Left hindlimb (tissue), 1 donor: Measurements from ENCODE around the gene KLHL21.

Experiments used
- DNase-seq: peaks from one replicate; pipeline ENCODE4 v3.0.0-alpha.2; 2018

The KLHL21 gene

DNA sequence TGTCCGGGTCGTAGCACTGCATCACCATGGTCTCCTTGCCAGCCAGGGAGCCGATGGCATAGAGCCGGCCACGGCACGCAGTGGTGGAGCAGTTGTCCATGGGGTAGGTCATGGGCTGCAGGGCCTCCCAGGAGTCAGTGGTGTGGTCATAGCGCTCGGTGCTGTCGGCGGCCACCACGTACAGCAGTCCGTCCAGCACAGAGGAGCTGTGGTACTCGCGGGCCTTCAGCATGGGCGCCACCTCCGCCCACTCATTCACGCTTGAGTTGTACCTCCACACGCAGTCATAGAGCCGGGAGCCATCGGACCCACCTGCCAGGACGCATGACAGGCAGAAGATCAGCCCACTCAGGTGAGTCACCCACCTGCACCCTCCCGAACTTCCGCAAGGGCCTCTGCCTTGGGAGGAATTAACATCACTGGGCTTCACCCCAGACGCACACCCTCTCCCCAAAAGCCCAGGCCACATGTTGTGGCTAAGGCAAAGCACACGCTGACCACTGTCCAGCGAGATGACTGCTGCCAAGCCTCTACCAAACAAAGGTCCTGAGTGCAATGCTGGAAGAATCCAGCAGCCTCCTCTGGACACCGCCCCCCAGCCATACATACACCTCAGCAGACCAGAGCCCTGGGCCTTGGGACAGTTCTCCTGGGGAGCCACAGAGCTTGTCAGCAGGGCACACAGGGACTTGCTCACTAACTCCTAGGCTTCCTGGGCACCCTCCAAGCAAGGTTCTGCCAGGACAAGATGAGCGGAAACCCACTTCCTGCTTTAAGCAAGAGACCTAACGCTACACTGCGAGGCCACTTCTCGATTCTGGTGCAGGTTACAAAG lies 3.3 kb downstream of the KLHL21 start:
- DNase-seq = no peak

DNA sequence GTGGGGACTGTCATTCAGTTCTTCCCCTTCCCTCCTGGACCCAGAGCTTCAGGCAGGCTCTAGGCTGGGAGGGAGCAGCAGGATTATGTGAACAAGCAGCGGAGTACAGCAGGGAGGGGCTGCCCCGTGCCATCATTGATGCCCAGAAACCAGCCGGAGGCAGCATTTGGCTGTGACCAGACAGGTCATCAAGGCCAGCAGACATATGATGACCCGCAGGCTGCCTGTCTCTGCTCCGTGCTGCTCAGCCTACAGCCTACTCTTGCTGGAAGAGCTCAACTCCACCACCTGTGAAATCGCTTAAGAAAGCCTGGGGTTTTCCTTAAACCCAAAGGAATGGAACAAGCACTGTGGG lies 4.9 kb downstream of the KLHL21 start:
- no peak for DNase-seq

DNA sequence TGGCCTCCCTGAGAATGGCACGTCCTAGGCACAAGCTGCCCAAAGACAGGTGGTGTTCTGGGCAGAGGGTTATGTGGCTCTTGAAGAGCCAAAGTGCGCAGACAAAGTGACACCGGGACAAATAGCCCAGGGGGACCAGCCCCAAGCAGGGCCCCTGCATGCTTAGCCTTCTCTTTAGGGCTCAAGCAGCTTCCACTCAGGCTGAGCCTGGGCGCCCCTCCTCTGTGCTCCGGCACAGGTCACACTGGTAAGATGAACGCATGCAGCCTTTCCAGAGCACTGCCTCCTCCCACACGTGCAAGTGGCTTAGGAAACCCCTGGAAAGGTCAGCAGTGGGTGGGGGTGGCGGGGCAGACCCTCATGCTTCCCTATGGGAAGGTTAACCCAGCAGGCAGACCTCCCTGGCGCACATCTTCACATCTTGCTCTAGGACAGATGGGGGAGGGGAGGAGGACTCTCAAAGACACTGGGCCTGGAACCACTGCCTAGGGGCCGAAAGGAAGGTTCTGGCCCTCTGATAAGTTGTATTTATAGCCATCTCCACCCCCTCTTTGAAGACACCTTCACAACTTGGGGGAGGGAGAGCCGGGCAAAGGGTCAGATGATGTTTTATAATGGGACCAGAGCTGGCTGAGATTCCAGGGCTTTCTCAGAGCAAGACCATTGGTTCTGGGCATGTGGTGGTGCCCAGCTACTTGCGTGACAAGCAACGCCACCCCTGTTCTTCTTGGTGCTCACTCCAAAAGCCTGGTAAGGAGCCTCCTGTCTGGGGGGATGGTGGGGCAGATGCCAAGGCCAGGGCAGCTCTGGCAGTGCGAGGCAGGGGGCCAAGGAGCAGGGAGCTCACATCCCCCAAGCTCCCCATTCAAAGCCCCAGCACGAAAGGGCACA lies 5.5 kb downstream of the KLHL21 start:
- no peak for DNase-seq

DNA sequence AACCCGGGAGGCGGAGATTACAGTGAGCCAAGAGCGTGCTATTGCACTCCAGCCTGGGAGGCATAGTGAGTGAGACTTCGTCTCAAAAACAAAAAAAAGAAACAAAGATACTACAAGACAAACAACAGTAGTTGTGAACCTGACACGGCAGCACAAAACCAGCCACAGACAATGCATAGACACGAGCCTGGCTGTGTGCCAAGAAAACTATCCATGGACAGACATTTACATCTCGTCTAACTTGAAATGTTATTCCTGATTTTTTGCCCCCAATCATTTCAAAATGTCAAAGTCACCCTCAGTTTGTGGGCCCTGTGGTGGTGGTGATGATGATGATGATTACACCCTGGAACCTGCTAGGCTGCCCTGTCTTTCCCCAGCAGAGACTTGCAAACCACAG lies 6.3 kb downstream of the KLHL21 start:
- DNase-seq = no peak

DNA sequence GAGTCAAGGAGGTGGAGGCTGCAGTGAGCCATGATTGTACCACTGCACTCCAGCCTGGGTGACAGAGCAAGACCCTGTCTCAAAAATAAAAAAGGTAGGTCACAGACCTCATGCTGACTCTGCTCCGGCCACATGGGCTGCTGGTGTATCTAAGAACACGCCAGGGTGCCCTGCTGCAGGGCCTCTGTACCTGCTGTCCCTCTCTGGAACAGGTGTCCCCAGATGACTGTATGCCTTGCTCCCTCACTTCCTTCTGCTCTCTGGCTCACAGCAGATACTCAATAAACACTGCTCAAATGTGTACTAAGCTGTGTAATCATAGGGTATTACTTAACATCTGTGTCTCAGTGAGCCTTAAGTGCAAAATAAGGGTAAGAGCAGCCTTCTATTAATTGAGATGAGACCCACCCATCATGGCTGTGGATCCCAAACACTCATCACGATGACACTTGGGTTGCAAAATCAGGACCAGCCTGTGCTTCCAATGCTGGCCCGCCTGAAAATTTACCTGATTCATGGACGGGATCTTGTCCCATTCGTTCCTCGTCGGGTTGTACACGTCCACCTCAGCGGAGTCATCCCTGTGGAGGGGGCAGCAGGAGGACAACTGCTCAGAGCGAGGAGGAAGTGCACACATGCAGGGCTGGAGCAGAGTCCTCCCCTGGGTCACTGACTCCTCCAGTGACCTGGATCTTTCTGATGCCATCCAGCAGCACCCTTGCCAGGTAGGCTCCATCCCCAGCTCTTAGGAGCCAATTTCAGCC lies 7.5 kb downstream of the KLHL21 start:
- no peak for DNase-seq

DNA sequence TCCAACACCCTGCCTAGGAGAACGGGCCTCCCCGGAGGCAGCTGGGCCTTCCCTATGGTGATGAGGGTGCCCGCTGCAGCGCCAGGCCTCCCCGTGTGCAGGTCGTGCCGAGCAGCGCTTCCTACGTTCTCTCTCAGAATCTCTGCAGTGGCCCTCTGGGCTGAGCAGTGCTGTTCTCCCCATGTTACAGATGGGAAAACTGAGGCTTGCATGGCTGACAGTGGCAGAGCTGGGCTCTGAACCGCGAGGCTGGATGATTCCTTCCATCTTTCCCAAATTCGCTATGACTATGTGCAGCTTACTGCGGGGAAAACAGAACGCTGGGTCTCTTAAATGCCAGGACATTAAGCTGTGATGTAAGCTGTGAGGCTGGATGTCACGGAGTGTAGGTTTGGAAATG lies 8.9 kb downstream of the KLHL21 start:
- DNase-seq = no peak

DNA sequence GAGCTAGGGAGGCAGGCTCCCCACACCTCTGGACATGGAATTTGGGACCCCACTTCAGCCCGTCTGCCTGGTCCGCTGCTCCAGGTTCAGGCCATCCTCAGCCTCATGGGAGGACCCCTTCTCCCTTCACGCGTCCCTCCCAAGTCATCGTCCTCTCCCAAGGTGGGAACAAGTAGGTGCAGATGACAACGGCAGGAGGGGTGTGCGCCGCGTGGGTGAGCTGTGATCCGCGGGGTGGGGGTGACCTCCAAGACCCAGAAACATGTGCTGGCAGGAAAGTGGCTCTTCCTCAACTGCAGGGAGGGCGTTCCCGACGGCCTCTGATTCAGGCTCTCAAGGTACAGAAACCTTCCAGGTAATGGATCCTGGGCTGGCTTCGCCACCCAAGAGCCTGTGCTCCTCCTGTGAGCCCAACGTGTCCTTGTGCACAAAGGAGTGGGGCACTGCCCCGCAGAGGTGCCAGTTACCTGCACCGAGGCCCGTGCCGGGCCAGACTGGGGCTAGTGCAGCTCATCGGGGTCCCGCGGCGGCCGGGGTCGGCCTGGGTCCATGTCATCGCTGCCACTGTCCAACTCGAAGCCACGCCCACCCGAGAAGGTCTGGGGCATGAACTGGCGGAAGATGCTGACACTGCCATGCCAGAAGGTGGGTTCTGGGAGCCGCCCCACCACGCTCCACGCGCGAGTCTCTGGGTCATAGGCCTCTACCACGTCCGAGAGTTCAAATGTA lies 9.6 kb downstream of the KLHL21 start:
- DNase-seq = no peak

DNA sequence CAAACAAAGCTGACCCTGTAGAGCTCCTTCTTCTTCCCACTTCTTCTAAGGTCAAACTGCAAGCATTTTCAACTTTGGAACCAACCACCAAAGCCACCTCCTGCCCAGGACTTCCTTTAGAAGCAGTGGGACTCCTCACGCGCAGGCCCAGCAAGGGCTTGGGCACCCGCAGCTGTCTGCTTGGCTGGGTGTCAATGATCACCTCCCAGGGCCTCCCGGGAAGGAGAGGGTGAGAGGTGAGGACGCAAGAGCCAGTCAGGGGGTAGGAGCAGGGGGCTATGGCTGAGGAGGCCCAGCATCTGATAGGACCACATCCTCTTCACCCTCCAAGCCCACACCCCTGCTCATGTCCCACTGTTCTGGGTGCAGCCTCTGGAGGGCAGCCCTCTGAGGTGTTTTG lies 10.2 kb downstream of the KLHL21 start:
- DNase-seq = no peak

DNA sequence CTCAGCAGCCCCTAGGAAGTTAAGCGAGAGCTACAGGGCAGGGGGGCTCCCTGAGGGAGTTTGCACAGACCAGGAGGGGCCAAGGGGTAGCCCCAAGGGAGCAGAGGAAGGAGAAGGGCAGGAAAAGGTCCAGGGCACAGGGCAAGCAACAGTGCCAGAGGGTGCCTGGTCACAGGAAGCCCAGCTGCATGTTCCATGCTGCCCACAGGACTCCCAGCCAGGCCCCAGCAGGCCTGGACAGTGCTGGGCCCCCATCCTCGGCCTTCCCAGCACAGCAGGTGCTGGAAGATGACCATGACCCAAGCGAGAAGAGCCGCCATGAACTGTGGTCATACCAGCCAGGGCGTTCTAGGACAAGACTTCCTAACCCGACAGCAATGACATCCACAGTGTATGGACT lies 11.0 kb downstream of the KLHL21 start:
- no peak for DNase-seq

DNA sequence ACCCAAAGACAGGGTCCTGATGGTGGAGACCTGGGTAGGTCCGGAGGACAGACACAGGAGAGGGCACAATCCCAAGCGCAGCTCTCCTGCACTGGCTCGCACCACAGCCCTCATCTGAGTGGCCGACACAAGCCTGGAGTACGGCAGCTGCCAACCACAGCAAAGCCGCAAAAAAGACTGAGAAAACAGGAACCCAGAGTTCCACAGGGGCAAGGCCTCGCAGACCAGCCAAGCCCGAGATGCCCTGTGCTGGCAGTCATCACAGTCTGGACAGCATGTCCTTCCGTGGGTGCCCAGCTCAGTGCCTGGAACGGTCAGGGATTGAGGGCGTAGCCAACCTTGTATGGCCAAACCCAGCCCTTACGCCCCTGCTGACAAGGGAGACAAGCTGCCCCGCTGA lies 11.4 kb downstream of the KLHL21 start:
- DNase-seq = no peak

DNA sequence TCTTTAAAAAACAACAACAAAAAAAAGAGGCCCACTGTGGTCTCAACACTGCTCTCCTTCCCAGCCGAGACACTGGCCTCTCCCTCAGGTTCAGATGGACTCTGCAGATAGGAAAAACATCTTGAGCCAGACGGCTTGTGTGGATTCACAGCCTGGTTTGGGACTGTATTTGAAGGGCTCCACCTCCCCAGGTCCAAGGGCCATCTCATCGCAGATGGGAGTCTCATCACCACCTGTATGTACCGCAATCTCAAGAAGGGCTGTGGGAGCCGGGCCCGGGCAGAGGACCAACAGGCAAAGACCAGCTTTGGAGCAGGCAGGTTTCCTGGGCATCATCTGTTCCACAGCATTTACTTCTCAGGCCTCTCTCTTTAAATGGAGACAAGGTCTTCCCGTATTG lies 12.6 kb downstream of the KLHL21 start:
- no peak for DNase-seq

DNA sequence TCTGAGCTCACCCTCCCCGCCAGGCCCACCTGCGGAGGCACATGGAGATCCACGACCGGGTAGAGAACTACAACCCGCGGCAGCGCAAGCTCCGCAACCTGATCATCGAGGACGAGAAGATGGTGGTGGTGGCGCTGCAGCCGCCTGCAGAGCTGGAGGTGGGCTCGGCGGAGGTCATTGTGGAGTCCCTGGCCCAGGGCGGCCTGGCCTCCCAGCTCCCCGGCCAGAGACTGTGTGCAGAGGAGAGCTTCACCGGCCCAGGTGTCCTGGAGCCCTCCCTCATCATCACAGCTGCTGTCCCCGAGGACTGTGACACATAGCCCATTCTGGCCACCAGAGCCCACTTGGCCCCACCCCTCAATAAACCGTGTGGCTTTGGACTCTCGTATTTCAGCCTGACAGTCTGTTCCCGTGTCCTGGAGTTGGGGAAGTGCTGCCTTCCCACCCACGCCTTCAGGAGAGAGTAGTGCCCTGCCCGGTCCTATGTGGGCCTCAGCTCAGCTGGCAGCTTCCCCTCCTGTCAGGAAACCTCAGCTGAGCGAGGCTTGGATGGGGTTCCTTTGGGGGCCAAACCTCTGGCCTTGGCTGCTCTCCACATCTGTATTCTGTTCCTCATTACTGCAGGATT lies 13.7 kb downstream of the KLHL21 start:
- DNase-seq = no peak

DNA sequence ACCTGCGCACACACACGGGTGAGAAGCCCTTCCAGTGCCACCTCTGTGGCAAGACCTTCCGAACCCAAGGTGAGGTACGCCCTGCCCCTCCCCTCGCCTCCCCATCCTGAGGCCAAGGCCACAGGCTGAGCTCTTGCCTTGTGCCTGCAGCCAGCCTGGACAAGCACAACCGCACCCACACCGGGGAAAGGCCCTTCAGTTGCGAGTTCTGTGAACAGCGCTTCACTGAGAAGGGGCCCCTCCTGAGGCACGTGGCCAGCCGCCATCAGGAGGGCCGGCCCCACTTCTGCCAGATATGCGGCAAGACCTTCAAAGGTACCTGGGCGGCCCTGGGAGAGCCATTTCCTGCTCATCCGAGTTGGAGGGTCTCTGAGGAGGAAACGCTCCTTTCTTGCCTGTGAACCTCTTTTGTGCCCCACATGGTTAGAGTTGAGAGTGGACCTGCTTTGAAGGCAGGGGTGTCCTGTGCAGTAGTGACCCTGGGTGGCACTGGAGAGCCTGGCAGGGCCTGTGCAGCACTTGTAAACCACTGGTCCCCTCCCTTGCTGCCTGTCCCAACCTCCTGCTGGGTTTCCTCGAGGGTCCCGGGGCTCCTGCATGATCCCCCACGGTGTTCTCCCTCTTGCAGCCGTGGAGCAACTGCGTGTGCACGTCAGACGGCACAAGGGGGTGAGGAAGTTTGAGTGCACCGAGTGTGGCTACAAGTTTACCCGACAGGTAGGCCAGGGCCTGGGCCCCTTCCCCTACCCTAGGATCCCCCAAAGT lies 14.4 kb downstream of the KLHL21 start:
- no peak for DNase-seq

DNA sequence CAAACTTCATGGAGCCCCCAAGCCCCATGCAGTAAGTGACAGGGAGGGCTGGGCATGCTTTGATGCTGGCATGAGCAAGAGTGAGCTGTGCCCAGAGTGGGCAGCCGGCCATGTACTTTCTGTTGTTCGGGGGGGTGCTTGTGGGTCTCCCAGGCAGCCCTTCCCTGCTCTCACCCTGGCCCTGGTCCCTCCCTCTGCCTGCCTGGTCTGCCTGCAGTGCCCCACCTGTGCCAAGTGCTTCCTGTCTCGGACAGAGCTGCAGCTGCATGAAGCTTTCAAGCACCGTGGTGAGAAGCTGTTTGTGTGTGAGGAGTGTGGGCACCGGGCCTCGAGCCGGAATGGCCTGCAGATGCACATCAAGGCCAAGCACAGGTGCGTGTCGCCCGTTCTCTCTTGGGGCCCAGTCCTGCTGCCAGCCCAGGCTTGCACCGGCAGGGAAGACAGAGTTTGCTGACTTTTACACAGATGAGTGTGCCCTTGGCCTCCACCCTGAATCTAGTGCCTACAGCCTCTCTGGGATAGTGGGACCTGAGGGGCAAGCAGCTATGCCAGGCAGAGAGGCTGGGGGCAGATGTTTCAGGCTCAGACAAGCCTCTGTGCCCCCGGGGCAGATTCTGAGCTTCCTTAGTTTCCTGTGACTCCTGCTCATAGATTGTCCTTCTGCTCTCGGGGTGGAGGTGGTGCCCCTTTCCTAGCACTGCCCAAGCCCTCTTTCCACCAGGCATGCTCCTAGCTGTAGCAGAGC lies 15.2 kb downstream of the KLHL21 start:
- DNase-seq = peak; percentile 66

DNA sequence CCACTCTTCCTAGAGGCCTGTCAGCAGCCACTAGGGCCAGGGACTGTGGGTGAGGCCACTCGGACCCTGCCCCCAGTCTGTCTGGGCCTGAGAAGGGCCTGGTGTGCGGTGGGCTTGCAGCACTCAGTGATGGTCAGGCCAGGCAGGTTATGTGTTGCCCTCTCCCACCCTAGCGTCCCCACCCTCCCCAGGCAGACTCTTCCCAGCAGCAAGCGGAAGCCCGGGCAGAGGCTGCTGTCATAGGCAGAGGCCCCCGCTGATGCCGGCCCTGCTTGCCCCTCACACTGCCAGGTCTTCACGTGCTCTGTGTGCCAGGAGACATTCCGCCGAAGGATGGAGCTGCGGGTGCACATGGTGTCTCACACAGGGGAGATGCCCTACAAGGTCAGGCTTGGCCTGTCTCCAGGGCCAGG lies 16.3 kb downstream of the KLHL21 start:
- no peak for DNase-seq

DNA sequence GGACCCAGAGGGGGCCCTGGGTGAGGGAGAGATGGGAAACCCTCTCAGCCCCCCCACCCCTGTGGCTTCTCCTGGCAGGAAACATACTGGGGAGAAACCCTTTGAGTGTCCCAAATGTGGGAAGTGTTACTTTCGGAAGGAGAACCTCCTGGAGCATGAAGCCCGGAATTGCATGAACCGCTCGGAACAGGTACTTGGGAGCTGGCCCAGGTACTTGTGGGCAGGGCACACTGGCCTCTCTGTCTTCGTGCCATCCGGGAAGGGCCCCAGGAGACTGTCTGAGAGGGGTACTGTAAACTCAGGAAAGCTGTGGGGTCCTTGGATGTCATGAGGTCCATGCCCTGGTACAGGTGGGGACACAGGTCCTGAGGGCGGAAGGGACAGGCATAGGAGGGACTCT lies 16.8 kb downstream of the KLHL21 start:
- DNase-seq = no peak

DNA sequence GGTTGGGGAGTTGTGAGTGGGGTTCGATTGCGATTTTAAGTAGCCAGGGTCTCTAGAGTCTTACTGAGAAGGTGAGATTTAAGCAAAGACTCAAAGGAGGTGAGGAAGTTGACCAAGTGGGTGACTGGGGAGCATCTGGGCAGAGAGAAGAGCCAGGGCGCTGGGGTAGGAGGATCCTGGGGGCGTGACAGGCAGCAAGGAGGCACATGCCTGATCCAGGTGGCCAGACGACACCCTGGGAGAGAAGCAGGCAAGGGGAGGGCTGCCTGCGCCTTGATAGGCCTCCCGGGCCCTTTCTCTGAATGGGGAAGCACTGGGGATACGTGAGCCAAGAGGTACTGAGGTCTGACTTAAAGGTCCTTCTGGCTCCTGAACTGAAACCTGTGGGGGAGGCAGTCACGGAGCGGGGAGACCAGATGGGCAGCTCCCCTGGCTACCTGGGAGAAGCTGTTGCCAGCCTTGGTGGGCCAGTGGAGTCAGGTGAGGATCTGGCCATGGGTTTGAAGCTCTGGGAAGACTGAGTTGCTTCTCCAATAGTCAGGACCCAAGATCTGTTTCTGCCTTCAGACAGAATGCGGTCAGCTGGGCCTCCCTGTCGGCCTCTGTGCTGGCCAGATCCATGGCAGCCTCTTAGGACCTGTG lies 17.5 kb downstream of the KLHL21 start:
- DNase-seq = no peak

DNA sequence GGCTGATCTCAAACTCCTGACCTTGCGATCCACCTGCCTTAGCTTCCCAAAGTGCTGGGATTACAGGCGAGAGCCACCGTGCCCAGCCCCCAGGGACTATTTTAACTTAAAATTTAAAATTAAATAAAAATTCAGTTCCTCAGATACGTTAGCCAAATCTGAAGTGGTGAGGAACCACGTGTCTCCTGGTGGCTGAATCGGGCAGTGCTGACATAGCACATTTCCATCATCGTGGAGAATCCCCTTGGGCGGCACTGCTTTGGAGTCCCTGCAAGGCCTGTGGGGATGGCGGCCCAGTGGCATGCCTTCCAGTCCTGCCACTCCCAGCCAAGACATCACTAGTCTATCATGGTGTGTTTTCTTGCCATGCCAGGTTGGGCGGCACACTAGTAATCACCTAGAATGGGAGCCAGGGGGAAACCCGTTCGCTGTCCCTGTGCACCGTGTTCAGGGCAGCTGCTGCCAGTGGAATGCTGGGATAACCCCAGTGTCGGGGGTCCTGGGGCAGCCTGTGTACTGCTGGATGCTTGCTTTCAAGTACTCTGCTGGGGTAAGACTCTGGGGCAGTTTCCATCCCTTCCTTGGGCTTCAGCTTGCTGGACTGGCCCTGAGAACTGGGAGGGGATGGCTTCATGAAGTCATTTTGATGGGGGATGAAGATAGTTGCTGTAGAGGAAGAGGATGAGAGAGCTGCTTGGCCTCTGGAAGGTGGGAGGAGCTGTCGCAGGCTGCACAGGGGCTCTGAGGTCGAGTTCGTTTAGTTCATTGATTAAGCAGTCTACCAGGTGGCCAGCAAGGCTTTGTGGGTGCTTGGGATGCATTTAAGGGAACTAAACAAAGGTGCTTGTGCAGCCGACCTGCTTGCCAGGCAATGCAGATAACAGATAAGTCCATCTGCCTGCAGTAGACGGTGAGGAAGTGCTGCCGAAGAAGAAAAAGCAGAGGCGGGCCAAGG lies 18.3 kb downstream of the KLHL21 start:
- DNase-seq = no peak

DNA sequence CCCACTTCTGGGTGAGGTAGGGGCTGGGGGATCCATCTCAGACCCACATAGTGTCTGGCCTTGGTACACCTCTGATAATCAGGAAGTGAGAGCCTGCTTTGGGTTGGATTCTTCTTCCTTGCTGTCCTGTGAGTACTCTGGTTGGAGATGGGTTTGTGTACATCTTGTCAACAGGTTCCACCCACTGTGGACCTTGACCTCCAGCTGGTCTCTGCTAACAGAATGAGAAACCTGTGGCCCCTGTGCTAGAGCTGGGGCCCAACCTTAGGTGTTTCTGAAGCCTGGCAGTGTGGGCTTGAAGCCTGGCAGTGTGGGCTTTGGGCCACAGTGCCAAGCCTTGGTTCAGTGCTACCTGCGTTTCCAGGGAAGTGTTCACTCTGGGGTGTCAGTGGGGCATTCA lies 20.3 kb downstream of the KLHL21 start:
- no peak for DNase-seq
